HG03521 (cell line): ENCODE data around the gene MIGA2.

Source experiments
- ATAC-seq: cut with Tn5 transposase; IDR thresholded peaks from one replicate; pipeline ENCODE4 v1.9.1; 2021; ENCODE audit warnings: mild to moderate bottlenecking, moderate library complexity; ENCODE audit not compliant: unreplicated experiment

MIGA2 gene

GRCh38 chr9:129113645-129114304 is 77.3 kb downstream of the MIGA2 start:
- no peak for ATAC-seq

GRCh38 chr9:129118799-129119198 is 82.4 kb downstream of the MIGA2 start:
- ATAC-seq, result no peak

GRCh38 chr9:129121483-129121882 is 85.1 kb downstream of the MIGA2 start:
- ATAC-seq, result no peak
